ENCODE data around the gene DOCK4. TPM values are rescaled to one million over a fixed set of nuclear protein-coding genes. Genes with fewer than 3 reads are reported as not detected.

DOCK4 gene
- total and polyA plus RNA-seq, 2 of the 8 experiments (the other 6 are each of a cell fraction or from before 2014, with no cell fraction given), result 5.1 to 23.6 TPM

GRCh38 chr7:111827863-111828504, 378.2 kb downstream of the DOCK4 start (continued):
- TF ChIP-seq, protein P1, sequence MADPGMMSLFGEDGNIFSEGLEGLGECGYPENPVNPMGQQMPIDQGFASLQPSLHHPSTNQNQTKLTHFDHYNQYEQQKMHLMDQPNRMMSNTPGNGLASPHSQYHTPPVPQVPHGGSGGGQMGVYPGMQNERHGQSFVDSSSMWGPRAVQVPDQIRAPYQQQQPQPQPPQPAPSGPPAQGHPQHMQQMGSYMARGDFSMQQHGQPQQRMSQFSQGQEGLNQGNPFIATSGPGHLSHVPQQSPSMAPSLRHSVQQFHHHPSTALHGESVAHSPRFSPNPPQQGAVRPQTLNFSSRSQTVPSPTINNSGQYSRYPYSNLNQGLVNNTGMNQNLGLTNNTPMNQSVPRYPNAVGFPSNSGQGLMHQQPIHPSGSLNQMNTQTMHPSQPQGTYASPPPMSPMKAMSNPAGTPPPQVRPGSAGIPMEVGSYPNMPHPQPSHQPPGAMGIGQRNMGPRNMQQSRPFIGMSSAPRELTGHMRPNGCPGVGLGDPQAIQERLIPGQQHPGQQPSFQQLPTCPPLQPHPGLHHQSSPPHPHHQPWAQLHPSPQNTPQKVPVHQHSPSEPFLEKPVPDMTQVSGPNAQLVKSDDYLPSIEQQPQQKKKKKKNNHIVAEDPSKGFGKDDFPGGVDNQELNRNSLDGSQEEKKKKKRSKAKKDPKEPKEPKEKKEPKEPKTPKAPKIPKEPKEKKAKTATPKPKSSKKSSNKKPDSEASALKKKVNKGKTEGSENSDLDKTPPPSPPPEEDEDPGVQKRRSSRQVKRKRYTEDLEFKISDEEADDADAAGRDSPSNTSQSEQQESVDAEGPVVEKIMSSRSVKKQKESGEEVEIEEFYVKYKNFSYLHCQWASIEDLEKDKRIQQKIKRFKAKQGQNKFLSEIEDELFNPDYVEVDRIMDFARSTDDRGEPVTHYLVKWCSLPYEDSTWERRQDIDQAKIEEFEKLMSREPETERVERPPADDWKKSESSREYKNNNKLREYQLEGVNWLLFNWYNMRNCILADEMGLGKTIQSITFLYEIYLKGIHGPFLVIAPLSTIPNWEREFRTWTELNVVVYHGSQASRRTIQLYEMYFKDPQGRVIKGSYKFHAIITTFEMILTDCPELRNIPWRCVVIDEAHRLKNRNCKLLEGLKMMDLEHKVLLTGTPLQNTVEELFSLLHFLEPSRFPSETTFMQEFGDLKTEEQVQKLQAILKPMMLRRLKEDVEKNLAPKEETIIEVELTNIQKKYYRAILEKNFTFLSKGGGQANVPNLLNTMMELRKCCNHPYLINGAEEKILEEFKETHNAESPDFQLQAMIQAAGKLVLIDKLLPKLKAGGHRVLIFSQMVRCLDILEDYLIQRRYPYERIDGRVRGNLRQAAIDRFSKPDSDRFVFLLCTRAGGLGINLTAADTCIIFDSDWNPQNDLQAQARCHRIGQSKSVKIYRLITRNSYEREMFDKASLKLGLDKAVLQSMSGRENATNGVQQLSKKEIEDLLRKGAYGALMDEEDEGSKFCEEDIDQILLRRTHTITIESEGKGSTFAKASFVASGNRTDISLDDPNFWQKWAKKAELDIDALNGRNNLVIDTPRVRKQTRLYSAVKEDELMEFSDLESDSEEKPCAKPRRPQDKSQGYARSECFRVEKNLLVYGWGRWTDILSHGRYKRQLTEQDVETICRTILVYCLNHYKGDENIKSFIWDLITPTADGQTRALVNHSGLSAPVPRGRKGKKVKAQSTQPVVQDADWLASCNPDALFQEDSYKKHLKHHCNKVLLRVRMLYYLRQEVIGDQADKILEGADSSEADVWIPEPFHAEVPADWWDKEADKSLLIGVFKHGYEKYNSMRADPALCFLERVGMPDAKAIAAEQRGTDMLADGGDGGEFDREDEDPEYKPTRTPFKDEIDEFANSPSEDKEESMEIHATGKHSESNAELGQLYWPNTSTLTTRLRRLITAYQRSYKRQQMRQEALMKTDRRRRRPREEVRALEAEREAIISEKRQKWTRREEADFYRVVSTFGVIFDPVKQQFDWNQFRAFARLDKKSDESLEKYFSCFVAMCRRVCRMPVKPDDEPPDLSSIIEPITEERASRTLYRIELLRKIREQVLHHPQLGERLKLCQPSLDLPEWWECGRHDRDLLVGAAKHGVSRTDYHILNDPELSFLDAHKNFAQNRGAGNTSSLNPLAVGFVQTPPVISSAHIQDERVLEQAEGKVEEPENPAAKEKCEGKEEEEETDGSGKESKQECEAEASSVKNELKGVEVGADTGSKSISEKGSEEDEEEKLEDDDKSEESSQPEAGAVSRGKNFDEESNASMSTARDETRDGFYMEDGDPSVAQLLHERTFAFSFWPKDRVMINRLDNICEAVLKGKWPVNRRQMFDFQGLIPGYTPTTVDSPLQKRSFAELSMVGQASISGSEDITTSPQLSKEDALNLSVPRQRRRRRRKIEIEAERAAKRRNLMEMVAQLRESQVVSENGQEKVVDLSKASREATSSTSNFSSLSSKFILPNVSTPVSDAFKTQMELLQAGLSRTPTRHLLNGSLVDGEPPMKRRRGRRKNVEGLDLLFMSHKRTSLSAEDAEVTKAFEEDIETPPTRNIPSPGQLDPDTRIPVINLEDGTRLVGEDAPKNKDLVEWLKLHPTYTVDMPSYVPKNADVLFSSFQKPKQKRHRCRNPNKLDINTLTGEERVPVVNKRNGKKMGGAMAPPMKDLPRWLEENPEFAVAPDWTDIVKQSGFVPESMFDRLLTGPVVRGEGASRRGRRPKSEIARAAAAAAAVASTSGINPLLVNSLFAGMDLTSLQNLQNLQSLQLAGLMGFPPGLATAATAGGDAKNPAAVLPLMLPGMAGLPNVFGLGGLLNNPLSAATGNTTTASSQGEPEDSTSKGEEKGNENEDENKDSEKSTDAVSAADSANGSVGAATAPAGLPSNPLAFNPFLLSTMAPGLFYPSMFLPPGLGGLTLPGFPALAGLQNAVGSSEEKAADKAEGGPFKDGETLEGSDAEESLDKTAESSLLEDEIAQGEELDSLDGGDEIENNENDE (IDR thresholded peaks at IDR 0.05; ENCODE audit: insufficient replicate concordance, low read length), result no peak
- TF ChIP-seq ATF2 (IDR thresholded peaks at IDR 0.05; ENCODE audit: low read length), result no peak
- no peak for TF ChIP-seq GTF2F1 (IDR thresholded peaks at IDR 0.05; ENCODE audit: borderline replicate concordance, low read depth, low read length)
- TF ChIP-seq, protein P2, sequence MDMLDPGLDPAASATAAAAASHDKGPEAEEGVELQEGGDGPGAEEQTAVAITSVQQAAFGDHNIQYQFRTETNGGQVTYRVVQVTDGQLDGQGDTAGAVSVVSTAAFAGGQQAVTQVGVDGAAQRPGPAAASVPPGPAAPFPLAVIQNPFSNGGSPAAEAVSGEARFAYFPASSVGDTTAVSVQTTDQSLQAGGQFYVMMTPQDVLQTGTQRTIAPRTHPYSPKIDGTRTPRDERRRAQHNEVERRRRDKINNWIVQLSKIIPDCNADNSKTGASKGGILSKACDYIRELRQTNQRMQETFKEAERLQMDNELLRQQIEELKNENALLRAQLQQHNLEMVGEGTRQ (IDR thresholded peaks at IDR 0.05; ENCODE audit: low read length), result no peak
- no peak for TF ChIP-seq YY1 (IDR thresholded peaks at IDR 0.05; ENCODE audit: low read depth, low read length)
- TF ChIP-seq CBX8 (IDR thresholded peaks at IDR 0.05; ENCODE audit: borderline replicate concordance, low read depth, low read length), result no peak
- TF ChIP-seq BRCA1 (IDR thresholded peaks at IDR 0.05; ENCODE audit: low read depth, low read length), result no peak
- TF ChIP-seq EZH2 (IDR thresholded peaks at IDR 0.05; ENCODE audit: low read depth, low read length, severe bottlenecking), result no peak

All from H1 (cell line).